Activated T-cell treated with anti-CD3 and anti-CD28 coated beads for 48 hours (primary cell): ENCODE measurements around the gene RAB11FIP5.
A peak's percentile ranks its signal among the peaks of the same experiment; 100 is the strongest.
"Not testable (repeated sequence)": the region's sequence is repeated elsewhere in the genome, so short reads cannot be mapped to it uniquely, and the experiment has no call there.

Source experiments
- DNase-seq: peaks from one replicate; pipeline ENCODE4 v3.0.0-alpha.2; 2020; ENCODE audit warnings: low read depth

Gene RAB11FIP5

DNA sequence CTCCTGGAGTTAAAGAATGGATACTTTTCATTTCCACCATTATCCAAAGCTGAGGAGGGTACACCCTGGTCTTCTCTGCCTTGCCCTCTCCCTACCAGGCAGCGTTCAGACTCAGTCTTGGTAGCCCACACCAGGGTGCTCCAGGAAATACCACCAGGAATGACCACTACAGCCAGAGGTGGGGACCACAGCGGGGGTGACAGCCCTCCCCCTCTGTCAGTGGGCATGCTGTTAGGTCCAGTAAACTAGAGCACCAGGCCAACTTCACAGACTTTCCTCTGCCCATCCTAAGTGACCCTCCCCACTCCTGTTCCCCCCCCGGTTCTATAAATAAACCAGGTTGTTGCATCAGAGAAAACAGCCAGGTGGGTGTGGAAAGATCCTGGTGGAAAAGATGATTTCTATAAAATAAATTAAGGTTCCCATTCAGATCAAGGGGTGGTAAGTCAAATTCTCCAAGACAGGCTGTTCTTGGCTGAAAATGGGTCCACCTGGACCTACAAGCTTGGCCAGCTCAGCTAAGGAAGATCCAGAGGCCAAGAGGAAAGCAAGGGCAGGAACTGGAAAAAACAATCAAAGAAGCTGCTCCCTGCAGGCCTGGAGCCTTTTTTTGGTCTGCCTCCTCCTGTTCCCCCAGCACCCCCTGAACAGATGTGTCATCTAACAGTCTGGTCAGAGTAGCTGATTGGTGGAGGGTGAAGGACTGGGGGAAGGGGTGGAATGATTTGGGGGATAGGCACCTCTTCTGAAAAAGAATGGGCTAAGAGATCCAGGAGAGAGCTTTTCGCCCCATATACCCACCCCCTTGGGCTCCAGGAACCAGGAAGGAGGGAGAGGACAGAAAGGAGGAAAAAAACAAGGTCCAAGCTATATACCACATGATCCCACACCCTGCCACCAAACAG is 2.3 kb downstream of the RAB11FIP5 start:
- no peak for DNase-seq

DNA sequence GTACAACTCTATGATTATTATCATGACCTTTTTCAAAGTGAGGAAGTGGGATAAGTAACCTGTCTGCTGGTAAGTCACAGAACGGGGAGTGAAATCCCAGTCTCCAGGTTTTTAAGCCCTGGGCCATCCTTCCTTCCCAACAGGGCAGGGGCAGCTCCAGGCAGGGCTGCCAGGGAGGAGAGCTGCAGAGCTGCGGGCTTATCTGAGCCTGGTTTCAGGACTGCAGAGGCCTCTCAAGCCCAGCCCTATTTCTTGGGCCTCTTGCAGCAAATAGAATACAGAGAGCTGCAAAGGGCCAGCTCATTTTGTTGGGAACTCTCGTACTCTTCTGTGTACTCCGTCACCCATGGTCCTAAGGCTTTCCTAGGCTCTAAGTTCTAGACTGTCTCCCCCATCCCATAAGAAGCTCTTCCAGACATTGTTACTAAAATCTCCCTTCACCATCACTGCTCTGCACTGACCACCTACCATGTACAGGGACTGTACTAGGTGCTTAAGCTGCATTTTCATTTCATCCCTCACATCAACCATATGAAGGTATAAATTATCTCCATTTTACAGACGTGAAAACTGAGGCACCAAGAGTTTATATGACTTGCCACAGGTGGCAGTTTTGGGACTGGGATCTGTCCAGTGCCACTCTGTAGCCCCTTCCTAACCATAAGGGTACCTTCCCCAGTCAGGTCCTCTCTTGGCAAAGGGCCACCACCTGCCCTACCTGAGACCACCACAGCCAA is 3.1 kb downstream of the RAB11FIP5 start:
- no peak for DNase-seq

DNA sequence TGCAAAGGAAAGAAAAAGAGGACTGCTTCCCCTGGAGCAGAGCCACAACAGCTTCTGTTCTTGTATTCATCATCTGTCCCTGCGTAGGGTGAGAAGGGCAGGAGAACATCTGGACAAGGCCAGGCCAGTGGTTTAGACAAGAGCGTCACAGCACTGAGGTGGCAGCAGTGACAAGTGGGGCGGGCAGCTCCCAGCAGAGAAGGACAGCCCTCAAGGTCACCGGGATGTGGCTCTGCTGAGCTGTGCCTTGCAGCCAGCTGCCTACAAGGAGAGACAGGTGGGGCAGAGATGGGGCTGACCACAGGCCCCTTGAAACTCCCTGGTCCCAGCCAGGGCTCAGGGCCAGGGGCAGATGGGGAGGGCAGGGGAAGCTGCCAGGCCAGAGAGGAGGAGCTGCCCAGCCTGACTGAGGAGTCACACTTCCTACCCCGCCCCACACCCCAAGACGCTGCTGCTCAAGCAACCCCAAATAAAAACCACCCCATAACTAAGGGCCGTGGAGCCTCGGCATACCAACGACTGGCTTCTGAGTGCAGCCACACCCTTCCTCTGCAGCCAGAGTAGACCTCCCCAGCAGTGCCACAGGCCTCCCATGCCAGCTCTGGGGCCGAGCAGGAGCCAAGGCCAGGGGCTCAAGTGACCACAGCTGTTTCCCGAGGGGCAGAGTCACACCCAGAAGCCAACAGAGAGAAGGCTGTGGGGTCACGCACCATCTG is 5.4 kb downstream of the RAB11FIP5 start:
- DNase-seq: no peak

DNA sequence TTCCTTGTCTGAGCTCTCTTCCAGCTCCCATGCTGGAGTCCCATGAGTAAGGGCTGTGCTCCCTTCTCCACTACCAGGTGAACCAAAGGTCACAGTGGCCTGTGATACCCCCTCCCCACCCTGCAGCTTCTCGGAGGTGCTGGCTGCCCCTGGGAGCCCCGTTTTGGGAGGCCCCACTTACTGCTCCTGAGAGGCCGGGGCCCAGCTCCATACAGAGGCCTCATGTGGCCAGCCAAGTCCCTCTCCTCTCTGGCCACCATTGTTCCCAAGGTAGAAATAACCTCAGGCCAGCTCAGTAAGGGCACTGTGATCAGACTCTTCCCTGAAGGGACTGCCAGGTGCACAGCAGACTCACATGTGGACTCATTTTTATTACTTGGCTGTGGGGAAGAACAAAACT is 6.0 kb downstream of the RAB11FIP5 start:
- DNase-seq: no peak

DNA sequence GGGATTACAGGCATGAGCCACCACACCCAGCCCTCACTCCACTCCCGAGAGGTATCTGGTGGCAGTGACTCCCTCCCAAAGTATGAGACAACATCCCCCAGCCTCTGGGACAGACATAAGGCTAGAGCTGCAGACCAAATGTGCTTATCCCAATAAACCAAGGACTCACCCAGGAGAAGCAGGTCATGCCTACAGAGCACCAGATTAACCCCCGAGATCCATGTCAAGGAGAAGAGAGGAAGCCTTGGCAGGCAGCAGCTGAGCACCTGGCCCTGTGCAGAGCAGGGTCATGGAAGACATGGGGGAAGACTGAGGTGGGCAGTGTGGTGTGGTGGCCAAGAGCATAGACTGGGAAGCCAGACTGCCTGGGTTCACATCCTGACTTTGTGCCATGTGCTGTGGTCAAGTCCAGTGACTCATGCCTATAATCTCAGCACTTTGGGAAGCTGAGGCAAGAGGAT is 7.2 kb downstream of the RAB11FIP5 start:
- no peak for DNase-seq

DNA sequence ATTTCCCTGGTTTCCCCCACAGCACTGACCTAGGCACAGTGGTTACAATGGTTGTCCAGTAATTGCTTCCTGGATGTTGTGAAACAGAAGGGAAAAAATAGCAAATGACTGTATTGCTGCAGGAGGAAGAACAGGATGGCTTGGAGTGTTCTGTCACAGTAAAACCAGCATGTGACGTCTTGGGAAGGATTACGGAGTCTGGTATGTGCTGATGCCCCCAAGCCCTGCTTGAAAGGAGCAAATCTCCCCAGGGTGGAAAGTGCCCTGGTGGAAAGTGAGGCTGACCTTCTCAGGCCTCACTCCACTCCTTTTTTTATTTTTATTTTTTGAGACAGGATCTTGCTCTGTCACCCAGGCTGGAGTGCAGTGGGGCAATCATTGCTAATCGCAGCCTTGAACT is 7.8 kb downstream of the RAB11FIP5 start:
- DNase-seq: no peak

DNA sequence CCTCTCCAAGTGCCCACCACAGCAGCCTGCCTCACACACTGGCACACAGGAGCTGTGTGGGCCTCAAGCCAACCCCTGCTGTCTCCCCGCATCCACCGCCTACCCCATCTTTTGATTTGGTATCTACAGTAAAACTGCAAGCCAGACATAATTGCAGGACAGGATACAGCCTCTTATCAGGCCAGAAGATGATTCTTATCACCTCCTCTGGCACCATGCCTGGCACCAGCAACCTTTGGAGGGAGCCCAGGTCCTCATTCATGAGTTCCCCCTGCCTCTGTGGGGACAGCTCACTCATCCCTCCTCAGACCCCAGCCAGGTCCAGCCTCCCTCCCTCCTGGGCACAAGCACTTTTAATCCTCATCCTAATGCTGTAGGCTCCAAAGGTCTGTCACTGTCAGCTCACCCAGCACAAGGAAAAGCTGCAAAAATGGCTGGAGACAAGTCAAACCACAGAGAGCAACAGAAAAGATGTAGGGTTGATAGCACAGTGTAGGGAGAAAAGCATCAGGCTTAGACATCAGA is 9.7 kb downstream of the RAB11FIP5 start:
- no peak for DNase-seq

DNA sequence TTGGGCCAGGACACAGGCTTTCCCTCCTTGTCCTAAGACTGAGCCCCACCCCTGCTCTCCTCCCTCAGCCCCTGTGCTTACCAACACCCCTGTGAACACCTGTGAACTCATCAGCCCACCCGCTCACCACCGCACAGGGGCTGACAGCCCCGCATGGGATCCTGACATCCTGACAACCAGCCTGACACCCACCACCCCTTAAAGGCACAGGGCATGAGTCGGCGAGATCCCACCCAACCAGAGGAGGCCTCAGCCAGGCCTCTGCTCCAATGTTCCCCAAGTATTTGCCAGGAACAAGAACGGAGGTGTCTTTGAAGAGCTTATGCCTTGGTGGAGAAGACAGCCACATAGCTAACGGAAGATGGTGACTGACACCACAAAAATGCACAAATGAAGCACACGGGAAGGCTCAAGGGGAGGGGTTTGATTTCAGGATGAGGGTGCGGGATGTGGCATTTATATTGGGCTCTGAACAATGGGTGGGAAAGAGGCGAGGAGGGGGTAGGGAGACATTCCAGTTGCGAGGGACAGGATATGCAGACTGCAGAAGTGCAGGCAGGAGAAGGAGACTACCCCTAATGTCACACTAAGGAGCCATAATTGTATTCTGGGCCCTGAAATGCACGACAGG is 11.0 kb downstream of the RAB11FIP5 start:
- no peak for DNase-seq

DNA sequence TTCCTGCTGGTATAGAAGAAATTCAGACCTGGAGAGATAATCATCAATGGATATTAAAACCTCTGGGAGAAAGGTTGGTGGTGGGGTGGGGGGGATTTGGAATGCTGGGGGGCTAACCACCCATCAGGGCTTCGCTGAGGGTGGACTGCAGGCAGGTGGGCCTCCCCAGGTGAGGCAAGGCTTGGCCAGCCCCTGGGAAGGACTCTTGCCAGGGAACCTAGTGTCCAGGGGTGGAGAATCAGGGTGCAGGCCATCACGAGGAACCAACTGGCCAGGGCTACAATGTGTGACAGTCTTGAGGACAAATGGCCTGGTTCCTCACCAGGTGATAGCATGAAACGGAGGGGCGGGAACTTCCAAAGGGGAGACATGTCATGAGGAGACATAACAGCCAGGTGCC is 11.8 kb downstream of the RAB11FIP5 start:
- no peak for DNase-seq

DNA sequence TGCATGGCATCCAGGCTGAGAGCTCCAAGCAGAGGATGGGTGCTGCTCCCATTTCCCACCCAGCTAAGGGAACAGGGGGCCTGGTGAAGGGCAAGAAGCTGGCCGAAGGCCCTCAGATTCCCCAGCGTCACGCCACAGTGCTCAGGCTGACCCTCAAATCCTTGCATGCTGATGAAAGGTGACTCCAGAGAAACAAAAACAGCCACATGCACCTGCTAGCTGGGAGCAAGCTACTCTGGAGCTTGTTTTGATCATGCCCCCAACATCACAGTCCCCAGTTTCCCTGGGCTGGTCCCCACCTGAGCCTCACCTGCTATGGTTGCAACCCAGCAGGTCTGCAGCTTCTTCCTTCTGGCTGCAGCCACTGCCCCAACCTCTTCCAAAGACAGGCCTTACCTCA is 13.3 kb downstream of the RAB11FIP5 start:
- DNase-seq: no peak

DNA sequence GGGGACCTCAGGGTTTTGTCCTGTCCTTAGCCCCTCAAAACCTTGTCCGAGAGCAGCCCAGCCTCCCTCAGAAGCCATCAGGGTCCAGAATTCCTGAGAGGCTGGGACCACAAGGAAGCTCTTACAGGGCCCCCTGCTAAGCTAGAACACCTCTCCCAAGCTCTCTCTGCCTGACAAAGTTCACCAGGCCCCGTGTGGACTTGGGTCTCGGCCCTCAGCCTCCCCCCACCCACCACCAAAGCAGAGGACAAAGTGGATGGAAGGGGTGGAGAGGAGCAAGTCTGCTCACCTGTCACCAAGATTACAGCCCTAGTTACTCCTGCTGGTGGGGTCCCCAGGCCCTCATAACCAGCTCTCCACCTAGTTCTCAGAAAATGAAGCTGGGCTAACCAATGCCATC is 16.8 kb downstream of the RAB11FIP5 start:
- no peak for DNase-seq

DNA sequence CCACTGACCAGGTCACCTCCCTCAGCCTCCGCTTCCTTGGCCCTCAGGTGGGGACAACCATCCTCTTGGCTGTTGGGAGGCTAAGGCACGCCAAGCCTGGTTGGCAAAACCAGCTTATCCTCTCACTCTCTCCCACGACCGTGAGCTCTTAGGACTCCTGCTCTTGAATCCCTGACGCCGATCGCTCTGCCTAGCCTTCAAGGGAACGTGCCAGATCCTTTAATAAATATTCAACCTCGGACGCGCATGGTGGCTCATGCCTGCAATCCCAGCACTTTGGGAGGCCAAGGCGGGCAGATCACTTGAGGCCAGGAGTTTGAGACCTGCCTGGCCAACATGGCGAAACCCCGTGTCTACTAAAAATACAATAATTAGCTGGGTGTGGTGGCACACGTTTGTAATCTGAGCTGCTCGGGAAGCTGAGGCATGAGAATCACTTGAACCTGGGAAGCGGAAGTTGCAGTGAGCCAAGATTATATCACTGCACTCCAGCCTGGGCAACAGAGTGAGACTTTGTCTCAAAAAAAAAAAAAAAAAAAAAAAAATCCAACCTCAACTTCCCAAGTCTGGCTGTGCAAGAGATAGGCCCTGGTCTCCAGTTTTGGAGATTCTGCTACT is 19.0 kb downstream of the RAB11FIP5 start:
- DNase-seq: not testable (repeated sequence)

DNA sequence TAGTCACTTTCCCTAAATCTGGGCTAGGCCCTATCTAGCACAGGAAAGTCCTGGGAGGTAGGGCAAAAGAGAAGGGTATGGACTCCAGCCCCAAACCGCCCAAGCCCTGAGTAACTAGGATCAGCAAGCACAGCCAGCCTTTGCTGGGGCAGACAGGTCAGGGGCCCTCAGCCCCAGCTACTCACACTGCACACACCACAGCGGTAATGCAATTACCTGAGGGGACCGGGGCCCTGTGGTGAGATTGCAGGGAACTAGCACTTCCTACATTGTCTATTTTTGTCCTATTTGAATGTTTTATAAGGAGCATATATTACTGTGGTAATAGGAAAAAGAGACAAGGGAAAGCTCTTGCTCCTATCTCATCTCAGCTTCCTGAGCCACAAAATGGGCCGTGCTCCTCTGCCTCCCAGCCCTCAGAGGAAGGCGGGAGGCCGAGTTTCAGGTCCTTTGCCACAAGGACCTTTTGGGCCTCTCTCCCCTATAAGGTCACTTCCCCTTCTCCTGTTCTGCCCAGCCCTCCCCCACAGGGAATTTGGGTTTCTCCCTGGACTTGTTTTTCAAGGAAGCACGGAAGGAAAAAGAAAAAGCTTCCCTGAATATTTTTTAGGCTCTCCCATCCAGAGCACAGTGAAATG is 20.5 kb downstream of the RAB11FIP5 start:
- no peak for DNase-seq

DNA sequence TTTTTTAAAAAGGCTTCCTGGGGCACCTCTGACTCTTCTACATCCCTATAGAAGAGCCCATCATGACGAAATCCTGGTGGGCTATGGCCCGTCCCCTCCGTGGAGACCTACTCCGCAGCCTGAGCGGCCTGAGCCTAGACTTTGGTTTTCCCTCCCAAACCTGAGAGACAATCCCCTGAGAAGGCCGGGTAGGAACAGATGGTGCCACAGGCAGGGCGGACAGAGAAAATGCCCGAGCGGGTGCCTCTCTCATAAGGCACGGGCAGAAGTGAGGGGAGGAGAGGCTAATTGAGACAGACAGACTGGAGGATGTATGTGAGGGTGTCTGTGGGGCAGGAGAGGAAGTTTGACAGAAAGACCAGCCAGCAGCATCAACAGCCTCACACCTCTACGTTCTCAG is 21.1 kb downstream of the RAB11FIP5 start:
- DNase-seq: no peak

DNA sequence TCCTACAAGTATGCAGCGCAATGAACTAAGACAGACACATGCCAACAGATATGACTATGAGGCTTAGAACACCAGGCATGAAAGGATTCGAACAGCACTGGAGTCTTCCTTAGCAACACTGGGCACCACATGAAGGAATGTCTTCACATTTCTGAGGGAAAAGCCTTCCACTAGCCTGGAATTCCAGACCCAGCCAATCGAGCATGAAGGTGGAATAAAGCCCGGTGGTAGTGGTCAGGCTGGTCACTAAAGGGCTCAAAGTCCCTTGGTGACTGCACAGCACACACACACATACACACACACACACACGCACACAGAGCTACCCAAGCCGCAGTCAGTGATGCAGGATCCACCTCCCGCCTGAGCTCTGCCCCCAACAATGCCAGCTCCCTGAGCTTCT is 21.6 kb downstream of the RAB11FIP5 start:
- no peak for DNase-seq

DNA sequence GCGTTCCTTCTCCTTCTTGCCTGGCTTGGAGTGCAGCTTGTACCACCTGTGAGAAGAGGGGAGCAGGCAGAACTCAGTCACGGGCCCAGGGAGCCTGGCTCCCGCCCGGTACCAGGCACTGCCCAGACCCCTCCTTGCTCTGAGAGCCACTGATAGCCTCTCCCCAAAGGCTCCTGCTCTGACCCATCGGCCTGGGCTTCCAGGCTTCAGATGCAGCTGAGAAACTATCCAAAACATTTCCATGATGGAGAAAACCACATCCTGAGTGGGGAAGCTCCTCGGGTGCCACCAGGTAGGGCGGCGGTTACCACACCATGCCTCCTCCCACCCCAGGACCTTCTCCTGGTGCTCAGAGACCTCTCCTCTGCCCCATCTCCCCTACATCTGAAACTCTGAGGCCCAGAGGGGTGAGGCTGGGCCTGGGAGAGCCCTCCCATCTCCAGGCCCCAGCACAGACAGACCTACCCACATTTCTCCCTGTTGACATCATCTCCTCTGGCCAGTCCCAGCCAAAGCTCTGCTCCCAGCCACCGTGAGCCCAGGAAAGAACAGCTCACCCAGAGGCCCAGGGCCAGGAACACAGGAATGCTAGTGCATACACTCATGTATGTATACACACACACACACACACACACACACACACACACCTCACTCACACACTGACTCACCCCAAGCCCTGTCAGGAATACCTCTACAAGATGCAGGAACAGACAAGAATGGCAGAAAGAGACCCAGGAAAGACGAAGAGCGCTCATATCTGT is 23.3 kb downstream of the RAB11FIP5 start:
- DNase-seq: no peak

DNA sequence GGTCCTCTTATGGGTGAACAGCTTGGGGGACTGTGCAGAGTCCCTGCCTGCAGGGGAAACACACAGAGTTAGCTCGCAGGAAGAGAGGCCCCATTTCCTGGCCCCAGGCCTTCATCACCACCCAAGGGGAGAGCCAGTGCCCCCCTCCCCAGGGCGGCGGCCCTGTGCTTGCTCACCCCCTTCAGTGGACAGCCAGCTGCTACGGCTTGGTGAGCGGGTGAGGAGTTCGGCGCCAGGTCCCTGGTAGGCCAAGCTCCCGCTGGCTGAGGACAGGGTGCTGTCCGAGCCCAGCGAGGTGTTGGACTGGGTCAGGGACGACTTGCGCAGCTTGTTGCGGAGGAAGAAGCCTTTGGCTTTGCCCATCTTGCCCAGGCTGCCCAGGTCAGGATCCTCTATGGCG is 24.0 kb downstream of the RAB11FIP5 start:
- DNase-seq: no peak

DNA sequence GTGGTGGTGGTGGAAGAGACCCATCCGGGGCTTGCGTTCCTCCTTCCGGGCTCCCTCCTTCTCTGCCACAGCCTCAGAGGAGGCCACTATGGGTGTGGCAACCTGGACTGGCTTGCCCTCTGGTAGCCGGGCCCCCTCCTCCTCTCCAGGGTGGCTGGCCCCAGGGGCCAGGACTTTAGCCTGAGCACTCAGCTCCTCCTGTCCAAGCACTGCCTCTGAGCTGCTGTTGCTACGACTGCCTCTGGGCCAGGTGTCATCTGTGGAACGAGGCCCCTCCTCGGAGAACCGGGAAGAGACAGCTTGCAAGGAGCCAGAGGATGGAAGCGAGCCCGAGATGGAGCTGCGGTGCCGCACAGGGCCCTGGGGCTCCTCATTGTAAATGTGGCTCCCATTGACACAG is 24.5 kb downstream of the RAB11FIP5 start:
- DNase-seq: no peak

DNA sequence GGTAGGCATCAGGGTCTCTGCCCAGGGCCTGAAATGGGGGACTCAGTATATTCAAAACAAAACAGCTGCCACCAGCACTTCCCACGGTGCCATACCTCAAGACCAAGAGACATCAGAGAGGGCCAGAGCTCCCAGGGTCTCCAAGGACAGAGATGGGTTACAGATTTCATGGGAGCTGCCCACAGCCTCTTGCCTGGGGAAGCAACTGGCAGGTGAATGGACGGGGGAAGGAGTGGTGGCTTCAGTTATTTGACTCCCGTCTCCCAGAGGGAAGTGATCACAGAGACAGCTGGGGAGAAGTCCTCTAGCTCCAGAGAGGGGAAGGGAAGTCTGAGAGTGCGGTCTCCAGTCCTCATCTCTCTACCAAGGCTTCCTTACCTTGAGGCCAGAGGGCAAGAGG is 25.4 kb downstream of the RAB11FIP5 start:
- DNase-seq: no peak

DNA sequence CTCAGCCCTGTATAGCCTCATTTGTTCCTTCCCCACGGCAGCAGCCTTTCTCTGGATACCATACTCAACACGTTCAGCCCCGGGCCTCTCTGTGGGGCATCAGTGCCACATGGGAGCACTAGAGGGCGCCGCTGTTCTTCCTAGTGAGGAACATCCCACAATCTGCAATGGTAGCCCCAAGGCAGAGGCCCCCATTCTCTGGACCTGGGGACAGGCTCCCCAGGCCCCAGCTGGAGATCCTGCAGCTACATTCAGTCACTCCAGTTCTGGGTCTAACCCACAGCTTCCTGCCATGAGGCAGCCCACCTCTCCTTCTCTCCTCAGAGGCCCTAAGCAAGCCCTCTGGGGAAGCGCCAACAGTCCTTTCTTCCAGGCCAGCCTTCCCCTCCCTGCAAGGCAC is 27.1 kb downstream of the RAB11FIP5 start:
- DNase-seq: peak; percentile 73
